Measurements from ENCODE around the gene TGFBR2.

Gene TGFBR2

GRCh38 chr3:30638685-30639412 is 32.4 kb downstream of the TGFBR2 start:
- DNase-seq = no peak

GRCh38 chr3:30639937-30640336 is 33.5 kb downstream of the TGFBR2 start:
- DNase-seq = no peak

GRCh38 chr3:30640851-30641250 is 34.5 kb downstream of the TGFBR2 start:
- no peak for DNase-seq

- no peak for DNase-seq
Measured at GRCh38 chr3:30641416-30642251, 35.2 kb downstream of the TGFBR2 start.

GRCh38 chr3:30642849-30643361 is 36.5 kb downstream of the TGFBR2 start:
- DNase-seq = no peak

- DNase-seq = no peak
Measured at GRCh38 chr3:30643763-30644462, 37.5 kb downstream of the TGFBR2 start.

GRCh38 chr3:30644615-30645014 is 38.2 kb downstream of the TGFBR2 start:
- DNase-seq = no peak

GRCh38 chr3:30645077-30645476 is 38.7 kb downstream of the TGFBR2 start:
- DNase-seq = no peak

GRCh38 chr3:30646181-30646876 is 39.9 kb downstream of the TGFBR2 start:
- no peak for DNase-seq

- no peak for DNase-seq
Measured at GRCh38 chr3:30646961-30647752, 40.8 kb downstream of the TGFBR2 start.

- DNase-seq = no peak
Measured at GRCh38 chr3:30648670-30649357, 42.4 kb downstream of the TGFBR2 start.

GRCh38 chr3:30649572-30650318 is 43.3 kb downstream of the TGFBR2 start:
- DNase-seq = no peak

- no peak for DNase-seq
Measured at GRCh38 chr3:30650348-30650995, 44.1 kb downstream of the TGFBR2 start.

GRCh38 chr3:30654269-30654668 is 47.9 kb downstream of the TGFBR2 start:
- DNase-seq = no peak

GRCh38 chr3:30655187-30655812 is 48.9 kb downstream of the TGFBR2 start:
- DNase-seq = no peak

- DNase-seq = no peak
Measured at GRCh38 chr3:30656624-30657141, 50.3 kb downstream of the TGFBR2 start.

- no peak for DNase-seq
Measured at GRCh38 chr3:30657914-30658313, 51.5 kb downstream of the TGFBR2 start.

- no peak for DNase-seq
Measured at GRCh38 chr3:30658328-30659052, 52.1 kb downstream of the TGFBR2 start.
